SK-N-SH treated with all-trans-retinoic acid at 6 μM for 48 hours (cell line): Measurements from ENCODE around the gene CCDC190.

Experiments used
- ARNTL ChIP-seq: fragments of 450-650 bp; formaldehyde crosslinking; IDR thresholded peaks from 2 replicates; pipeline ENCODE4 v1.5.0; 2020; ENCODE audit warnings: low read depth, mild to moderate bottlenecking, moderate library complexity, borderline replicate concordance
- ESRRG ChIP-seq: fragments of 250-450 bp; sonication (Bioruptor Pico); IDR thresholded peaks from 2 replicates; pipeline ENCODE4 v1.6.1; 2021; ENCODE audit warnings: mild to moderate bottlenecking
- GLIS3 ChIP-seq: fragments of 250-450 bp; sonication (Bioruptor Pico); IDR thresholded peaks from 2 replicates; pipeline ENCODE4 v1.5.0; 2020; ENCODE audit warnings: mild to moderate bottlenecking, moderate library complexity
- POU6F1 ChIP-seq: fragments of 250-450 bp; sonication (Bioruptor Pico); IDR thresholded peaks from 2 replicates; pipeline ENCODE4 v1.8.0; 2021; ENCODE audit warnings: low read depth, mild to moderate bottlenecking, moderate library complexity, borderline replicate concordance
- SNAI2 ChIP-seq: fragments of 250-450 bp; sonication (Bioruptor Pico); IDR thresholded peaks from 2 replicates; pipeline ENCODE4 v1.5.0; 2020; ENCODE audit warnings: mild to moderate bottlenecking, moderate library complexity
- TCF4 ChIP-seq: fragments of 250-450 bp; sonication (Bioruptor Pico); IDR thresholded peaks from 2 replicates; pipeline ENCODE4 v1.8.0; 2021; ENCODE audit warnings: mild to moderate bottlenecking, moderate library complexity, borderline replicate concordance
- ZC3H10 ChIP-seq: fragments of 250-450 bp; sonication (Bioruptor Pico); IDR thresholded peaks from 2 replicates; pipeline ENCODE4 v1.5.1; 2021; ENCODE audit warnings: mild to moderate bottlenecking, moderate library complexity
- ZFP3 ChIP-seq: fragments of 250-450 bp; sonication (Bioruptor Pico); IDR thresholded peaks from 2 replicates; pipeline ENCODE4 v1.5.0; 2020; ENCODE audit warnings: mild to moderate bottlenecking, moderate library complexity
- ZFP30 ChIP-seq: fragments of 450-650 bp; formaldehyde crosslinking; IDR thresholded peaks from 2 replicates; pipeline ENCODE4 v1.5.0; 2022; ENCODE audit warnings: mild to moderate bottlenecking, moderate library complexity
- TF ChIP-seq, protein P1 (sequence below): fragments of 250-450 bp; sonication (Bioruptor Pico); IDR thresholded peaks from 2 replicates; pipeline ENCODE4 v1.5.1; 2020; ENCODE audit warnings: low read depth, mild to moderate bottlenecking, moderate library complexity
- TF ChIP-seq, protein P2 (sequence below): fragments of 250-450 bp; sonication (Bioruptor Pico); IDR thresholded peaks from 2 replicates; pipeline ENCODE4 v1.8.0; 2020; ENCODE audit warnings: mild to moderate bottlenecking, moderate library complexity, borderline replicate concordance

DNA sequence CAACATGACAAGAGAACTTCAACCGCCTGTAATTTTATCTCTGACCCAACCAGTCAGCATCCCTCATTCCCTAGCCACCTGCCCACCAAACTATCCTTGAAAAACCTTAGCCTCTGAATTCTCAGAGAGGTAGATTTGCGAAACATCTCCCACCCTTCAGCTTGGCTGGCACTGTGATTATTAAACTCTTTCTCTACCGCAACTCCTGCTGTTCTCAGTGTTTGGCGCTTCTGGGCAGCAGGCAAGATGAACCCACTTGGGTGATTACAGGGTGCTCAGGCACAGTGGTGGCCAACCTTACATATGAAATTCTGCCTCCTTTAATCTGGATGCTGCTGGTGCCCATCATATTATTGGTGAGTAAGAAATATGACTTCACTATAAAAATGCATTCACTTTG, 22.1 kb downstream of the CCDC190 start:
- TF ChIP-seq ZFP3, result no peak
- TF ChIP-seq ZFP30, result no peak
- TF ChIP-seq, protein P1, sequence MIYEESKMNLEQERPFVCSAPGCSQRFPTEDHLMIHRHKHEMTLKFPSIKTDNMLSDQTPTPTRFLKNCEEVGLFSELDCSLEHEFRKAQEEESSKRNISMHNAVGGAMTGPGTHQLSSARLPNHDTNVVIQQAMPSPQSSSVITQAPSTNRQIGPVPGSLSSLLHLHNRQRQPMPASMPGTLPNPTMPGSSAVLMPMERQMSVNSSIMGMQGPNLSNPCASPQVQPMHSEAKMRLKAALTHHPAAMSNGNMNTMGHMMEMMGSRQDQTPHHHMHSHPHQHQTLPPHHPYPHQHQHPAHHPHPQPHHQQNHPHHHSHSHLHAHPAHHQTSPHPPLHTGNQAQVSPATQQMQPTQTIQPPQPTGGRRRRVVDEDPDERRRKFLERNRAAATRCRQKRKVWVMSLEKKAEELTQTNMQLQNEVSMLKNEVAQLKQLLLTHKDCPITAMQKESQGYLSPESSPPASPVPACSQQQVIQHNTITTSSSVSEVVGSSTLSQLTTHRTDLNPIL, result no peak
- TF ChIP-seq, protein P2, sequence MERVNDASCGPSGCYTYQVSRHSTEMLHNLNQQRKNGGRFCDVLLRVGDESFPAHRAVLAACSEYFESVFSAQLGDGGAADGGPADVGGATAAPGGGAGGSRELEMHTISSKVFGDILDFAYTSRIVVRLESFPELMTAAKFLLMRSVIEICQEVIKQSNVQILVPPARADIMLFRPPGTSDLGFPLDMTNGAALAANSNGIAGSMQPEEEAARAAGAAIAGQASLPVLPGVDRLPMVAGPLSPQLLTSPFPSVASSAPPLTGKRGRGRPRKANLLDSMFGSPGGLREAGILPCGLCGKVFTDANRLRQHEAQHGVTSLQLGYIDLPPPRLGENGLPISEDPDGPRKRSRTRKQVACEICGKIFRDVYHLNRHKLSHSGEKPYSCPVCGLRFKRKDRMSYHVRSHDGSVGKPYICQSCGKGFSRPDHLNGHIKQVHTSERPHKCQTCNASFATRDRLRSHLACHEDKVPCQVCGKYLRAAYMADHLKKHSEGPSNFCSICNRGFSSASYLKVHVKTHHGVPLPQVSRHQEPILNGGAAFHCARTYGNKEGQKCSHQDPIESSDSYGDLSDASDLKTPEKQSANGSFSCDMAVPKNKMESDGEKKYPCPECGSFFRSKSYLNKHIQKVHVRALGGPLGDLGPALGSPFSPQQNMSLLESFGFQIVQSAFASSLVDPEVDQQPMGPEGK (CRISPR knock-in tag), result no peak
- TF ChIP-seq TCF4, result no peak
- TF ChIP-seq ARNTL, result no peak
- no peak for TF ChIP-seq GLIS3
- no peak for TF ChIP-seq ESRRG
- no peak for TF ChIP-seq POU6F1 (CRISPR knock-in tag)
- TF ChIP-seq ZC3H10 (CRISPR knock-in tag), result no peak
- TF ChIP-seq SNAI2 (CRISPR knock-in tag), result no peak
